GM10248 (cell line): ENCODE measurements around the gene SPATA17.

ENCODE experiments used
- CTCF ChIA-PET: fragments of 300-600 bp; sonication (Branson Sonifier 250); formaldehyde crosslinking; extraction: SDS; loops from one replicate; lab custom pipeline; 2021; ENCODE audit warnings: antibody characterized with exemption; lab: Yijun Ruan, JAX
- POLR2A ChIA-PET: fragments of 350-650 bp; sonication (Branson Sonifier 250); formaldehyde crosslinking; extraction: SDS; loops from one replicate; lab custom pipeline; 2020; ENCODE audit warnings: antibody characterized with exemption; lab: Yijun Ruan, JAX
- DNase-seq: peaks from one replicate; pipeline ENCODE4 v3.0.0; 2012; ENCODE audit errors: extremely low spot score
- CTCF ChIP-seq: IDR thresholded peaks from 2 replicates; pipeline ENCODE4 v1.5.1; 2012; ENCODE audit warnings: mild to moderate bottlenecking, low read depth; ENCODE audit errors: extremely low read depth, missing control alignments, control extremely low read depth

The SPATA17 gene

GRCh38 chr1:217847643-217848042 is 216.5 kb downstream of the SPATA17 start:
- no peak for DNase-seq
- TF ChIP-seq CTCF = no peak
- ChIA-PET POLR2A (no interaction called here), CTCF (interaction anchor here (1.2 kb wide), 2 partner anchors 10 to 23 kb away, joined by 3 read pairs; no protein-coding TSS in a partner anchor)

GRCh38 chr1:217856342-217857034 is 225.3 kb downstream of the SPATA17 start:
- DNase-seq = no peak
- ChIA-PET POLR2A (no interaction called here), CTCF (interaction anchor here (0.7 to 1.3 kb wide), 4 partner anchors 9 to 22 kb away, joined by 3 to 4 read pairs (median 4); no protein-coding TSS in a partner anchor)
- TF ChIP-seq CTCF = no peak

- TF ChIP-seq CTCF = no peak
- POLR2A ChIA-PET = no interaction called here
- no peak for DNase-seq
- CTCF ChIA-PET = interaction anchor here (0.8 to 1.3 kb wide), 4 partner anchors 9 to 23 kb away, joined by 3 to 4 read pairs (median 4); no protein-coding TSS in a partner anchor
Observed at GRCh38 chr1:217857061-217857460, 225.9 kb downstream of the SPATA17 start.

- DNase-seq = no peak
- no peak for TF ChIP-seq CTCF
- POLR2A ChIA-PET = no interaction called here
Observed at GRCh38 chr1:217861658-217862057, 230.5 kb downstream of the SPATA17 start.

GRCh38 chr1:217867446-217867995 is 236.4 kb downstream of the SPATA17 start:
- POLR2A ChIA-PET = no interaction called here
- TF ChIP-seq CTCF = no peak
- CTCF ChIA-PET = interaction anchor here (1.9 kb wide), 1 partner anchor 11 kb away, joined by 4 read pairs; no protein-coding TSS in a partner anchor
- DNase-seq = no peak

More at GRCh38 chr1:217861658-217862057, 230.5 kb downstream of the SPATA17 start:
- CTCF ChIA-PET = no interaction called here

GRCh38 chr1:217871955-217872354 is 240.8 kb downstream of the SPATA17 start:
- CTCF ChIA-PET = interaction anchor here (1.2 to 1.5 kb wide), 2 partner anchors 11 to 12 kb away, joined by 3 to 4 read pairs; no protein-coding TSS in a partner anchor
- TF ChIP-seq CTCF = no peak
- POLR2A ChIA-PET = no interaction called here
- no peak for DNase-seq
